ENCODE data around the gene LMBR1L. TPM values are rescaled to one million over a fixed set of nuclear protein-coding genes. Genes with fewer than 3 reads are reported as not detected.

LMBR1L gene
- total and polyA plus RNA-seq, 2 of the 8 experiments (the other 6 are each of a cell fraction or from before 2014, with no cell fraction given) = 36.6 to 49.6 TPM

DNA sequence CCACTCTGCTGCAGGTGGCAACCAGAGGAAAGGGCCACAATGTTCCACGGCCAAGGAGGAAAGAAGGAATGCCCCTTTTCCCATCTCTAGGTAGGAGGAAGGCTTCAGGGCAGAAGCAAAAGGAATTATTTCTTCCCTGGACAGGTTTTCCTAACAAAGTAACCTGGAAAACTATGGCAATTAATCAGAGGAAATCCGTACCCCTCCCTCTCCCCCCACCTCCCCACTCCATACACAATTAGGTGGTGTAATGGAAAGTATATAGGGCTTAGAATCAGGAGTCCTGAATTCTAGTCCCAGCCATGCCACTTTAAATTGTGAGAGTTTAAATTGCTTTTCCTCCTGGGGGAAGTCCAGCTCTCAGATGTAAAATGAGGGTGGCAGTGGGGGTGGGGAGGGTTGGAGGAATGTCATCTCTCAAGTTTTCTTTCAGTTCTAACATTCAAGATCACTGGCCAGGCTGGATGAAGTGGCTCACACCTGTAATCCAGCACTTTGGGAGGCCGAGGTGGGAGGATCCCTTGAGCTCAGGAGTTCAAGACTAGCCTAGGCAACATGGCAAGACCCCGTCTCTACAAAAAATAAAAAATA, 17.7 kb downstream of the LMBR1L start (continued):
- TF ChIP-seq SIN3A (conservative IDR thresholded peaks at IDR 0.05 in 1 of 2, IDR thresholded peaks at IDR 0.05 in 1 of 2; ENCODE audit: low read depth in 1 of 2, low read length in 2 of 2) (no peak), SP1 (IDR thresholded peaks at IDR 0.05; ENCODE audit: low read depth, low read length) (no peak), ASH2L (IDR thresholded peaks at IDR 0.05; ENCODE audit: low read length) (no peak), KDM4A (IDR thresholded peaks at IDR 0.05; ENCODE audit: low read depth, low read length, severe bottlenecking) (no peak), TAF7 (optimal IDR thresholded peaks at IDR 0.05; ENCODE audit: borderline replicate concordance, low read depth, low read length) (no peak), SUZ12 (IDR thresholded peaks at IDR 0.05; ENCODE audit: low read length) (no peak), MAFK (IDR thresholded peaks at IDR 0.05; ENCODE audit: low read depth, low read length) (no peak)
- TF ChIP-seq, protein P1, sequence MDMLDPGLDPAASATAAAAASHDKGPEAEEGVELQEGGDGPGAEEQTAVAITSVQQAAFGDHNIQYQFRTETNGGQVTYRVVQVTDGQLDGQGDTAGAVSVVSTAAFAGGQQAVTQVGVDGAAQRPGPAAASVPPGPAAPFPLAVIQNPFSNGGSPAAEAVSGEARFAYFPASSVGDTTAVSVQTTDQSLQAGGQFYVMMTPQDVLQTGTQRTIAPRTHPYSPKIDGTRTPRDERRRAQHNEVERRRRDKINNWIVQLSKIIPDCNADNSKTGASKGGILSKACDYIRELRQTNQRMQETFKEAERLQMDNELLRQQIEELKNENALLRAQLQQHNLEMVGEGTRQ (IDR thresholded peaks at IDR 0.05; ENCODE audit: low read length) = no peak

Data from H1 (cell line).